Neural crest cell (in vitro differentiated cells): Measurements from ENCODE around the gene FGD5. TPM values are rescaled to one million over a fixed set of nuclear protein-coding genes. Genes with fewer than 3 reads are reported as not detected.

ENCODE experiments used
- DNase-seq: peaks from one replicate; pipeline ENCODE4 v3.0.0; 2021; ENCODE audit warnings: low read depth, mixed read lengths, low spot score
- H3K27ac Mint-ChIP-seq: one replicate; pipeline ENCODE4 v1.8.0; 2021; ENCODE audit warnings: mild to moderate bottlenecking, mixed read lengths; ENCODE audit not compliant: unreplicated experiment
- H3K27me3 Mint-ChIP-seq: 2 replicates; pipeline ENCODE4 v1.8.0; 2021; ENCODE audit warnings: low read depth, mild to moderate bottlenecking, mixed read lengths
- H3K36me3 Mint-ChIP-seq: 2 replicates; pipeline ENCODE4 v1.8.0; 2021; ENCODE audit warnings: low read depth, mild to moderate bottlenecking, mixed read lengths
- H3K4me1 Mint-ChIP-seq: 2 replicates; pipeline ENCODE4 v1.8.0; 2021; ENCODE audit warnings: mixed read lengths
- H3K4me3 Mint-ChIP-seq: one replicate; pipeline ENCODE4 v1.8.0; 2021; ENCODE audit warnings: mild to moderate bottlenecking, mixed read lengths
- H3K9me3 Mint-ChIP-seq: 2 replicates; pipeline ENCODE4 v1.8.0; 2021; ENCODE audit warnings: mixed read lengths
- total RNA-seq: library from RNA; stranded (reverse); gene quantifications from 2 replicates; pipeline ENCODE4 v1.2.1, GENCODE V29; 2021
- TF ChIP-seq, protein P1 (sequence below): fragments of 200-600 bp; sonication (generic); conservative IDR thresholded peaks from 2 replicates; pipeline ENCODE4 v1.5.0; 2021; ENCODE audit warnings: antibody characterized with exemption, mild to moderate bottlenecking

FGD5 gene
- total RNA-seq, 1 donor from 2014 or later = 0.61 TPM

DNA sequence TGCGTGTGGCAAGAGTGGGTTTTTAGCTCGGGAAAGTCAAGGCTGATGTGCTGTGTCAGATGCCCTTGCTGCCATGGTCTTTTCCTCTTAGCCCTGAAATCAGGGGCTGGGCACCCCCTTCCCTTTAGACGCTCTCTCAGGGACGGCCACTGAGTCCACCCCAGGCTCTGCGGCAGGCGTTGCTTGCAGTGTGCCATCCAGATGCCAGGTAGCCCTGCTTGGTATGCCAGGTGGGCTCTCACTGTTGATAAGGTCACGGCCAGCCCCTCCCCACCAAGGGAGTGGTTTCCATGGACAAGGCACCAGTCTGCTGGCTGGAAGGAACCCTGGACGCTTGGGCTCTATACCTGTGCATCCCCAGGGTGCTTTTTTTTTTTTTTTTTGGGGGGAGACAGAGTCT is 24.6 kb downstream of the FGD5 start:
- H3K27me3 Mint-ChIP-seq = peaks cover 26% of the 10 kb centered on the region
- no peak for DNase-seq
- TF ChIP-seq, protein P1, sequence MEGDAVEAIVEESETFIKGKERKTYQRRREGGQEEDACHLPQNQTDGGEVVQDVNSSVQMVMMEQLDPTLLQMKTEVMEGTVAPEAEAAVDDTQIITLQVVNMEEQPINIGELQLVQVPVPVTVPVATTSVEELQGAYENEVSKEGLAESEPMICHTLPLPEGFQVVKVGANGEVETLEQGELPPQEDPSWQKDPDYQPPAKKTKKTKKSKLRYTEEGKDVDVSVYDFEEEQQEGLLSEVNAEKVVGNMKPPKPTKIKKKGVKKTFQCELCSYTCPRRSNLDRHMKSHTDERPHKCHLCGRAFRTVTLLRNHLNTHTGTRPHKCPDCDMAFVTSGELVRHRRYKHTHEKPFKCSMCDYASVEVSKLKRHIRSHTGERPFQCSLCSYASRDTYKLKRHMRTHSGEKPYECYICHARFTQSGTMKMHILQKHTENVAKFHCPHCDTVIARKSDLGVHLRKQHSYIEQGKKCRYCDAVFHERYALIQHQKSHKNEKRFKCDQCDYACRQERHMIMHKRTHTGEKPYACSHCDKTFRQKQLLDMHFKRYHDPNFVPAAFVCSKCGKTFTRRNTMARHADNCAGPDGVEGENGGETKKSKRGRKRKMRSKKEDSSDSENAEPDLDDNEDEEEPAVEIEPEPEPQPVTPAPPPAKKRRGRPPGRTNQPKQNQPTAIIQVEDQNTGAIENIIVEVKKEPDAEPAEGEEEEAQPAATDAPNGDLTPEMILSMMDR = no peak
- H3K27ac Mint-ChIP-seq = no peak overlapping the region
- H3K4me3 Mint-ChIP-seq = no peak overlapping the region
- H3K36me3 Mint-ChIP-seq = no peaks in the 10 kb centered on the region
- H3K4me1 Mint-ChIP-seq = peaks cover 12% of the 10 kb centered on the region
- H3K9me3 Mint-ChIP-seq = no peaks in the 10 kb centered on the region

DNA sequence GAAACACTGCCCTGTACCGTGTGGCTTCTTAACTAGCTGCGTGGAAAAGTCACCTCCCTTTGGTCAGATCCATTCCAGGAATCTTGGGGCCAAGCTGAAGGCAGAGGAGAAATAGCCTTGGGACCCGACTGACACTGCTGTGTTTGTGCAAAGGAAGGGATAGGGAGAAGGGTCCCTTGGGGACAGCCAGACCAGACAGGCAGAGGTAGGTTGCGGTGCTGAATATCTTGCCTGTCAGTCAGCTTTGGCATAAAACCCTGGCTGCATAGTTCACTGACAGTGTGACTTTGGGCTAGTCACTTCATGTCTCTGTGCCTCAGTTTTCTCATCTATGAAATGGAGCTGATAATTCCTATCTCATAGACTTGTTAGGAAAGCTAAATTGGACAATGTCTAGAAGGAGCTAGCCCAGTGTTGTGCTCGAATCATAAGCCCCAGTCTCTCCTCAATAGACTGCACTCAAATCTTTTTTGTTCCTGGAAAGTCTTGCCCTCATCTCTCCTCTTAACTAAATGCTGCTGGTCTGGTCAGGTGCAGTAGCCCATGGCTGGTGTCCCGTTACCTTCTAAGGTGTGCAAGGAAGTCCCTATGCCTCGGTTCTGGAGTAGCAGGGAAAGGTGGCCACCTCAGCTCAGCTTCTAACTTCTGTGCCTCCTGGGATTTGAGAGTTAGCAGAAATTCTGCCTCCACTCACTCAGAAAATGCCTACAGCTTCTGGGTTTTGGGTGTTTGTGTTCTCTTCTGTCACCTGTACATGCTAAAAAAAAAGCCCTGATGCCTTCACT is 25.8 kb downstream of the FGD5 start:
- Mint-ChIP-seq H3K4me3 (no peak overlapping the region), H3K36me3 (no peaks in the 10 kb centered on the region), H3K27ac (no peak overlapping the region), H3K4me1 (no peaks in the 10 kb centered on the region), H3K9me3 (no peaks in the 10 kb centered on the region), H3K27me3 (peaks cover 26% of the 10 kb centered on the region)
- DNase-seq = no peak
- TF ChIP-seq, protein P1 = no peak

DNA sequence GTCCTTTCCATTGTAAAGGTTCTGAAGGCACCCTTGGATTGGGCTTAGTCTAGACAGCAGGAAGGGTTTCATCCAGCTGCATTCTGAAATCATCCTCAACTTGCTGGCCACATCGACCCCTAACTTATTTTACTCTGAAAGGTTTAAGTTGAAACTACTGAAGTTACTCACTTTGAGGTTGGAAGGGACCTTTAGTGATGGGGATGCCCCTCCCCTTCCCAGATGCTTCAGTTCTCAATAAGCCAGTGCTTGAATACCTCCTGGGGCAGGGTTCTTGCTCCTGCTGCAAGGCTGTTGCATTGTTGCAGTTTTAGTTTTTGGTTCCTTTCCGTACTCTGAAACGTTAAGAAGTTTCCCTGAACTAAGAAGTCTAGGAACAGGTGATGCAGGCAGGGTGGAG is 26.4 kb downstream of the FGD5 start:
- TF ChIP-seq, protein P1 = no peak
- H3K27me3 Mint-ChIP-seq = peaks cover 29% of the 10 kb centered on the region
- no peak overlapping the region for H3K4me3 Mint-ChIP-seq
- H3K9me3 Mint-ChIP-seq = no peaks in the 10 kb centered on the region
- H3K36me3 Mint-ChIP-seq = no peaks in the 10 kb centered on the region
- H3K27ac Mint-ChIP-seq = no peak overlapping the region
- H3K4me1 Mint-ChIP-seq = no peaks in the 10 kb centered on the region
- DNase-seq = no peak

DNA sequence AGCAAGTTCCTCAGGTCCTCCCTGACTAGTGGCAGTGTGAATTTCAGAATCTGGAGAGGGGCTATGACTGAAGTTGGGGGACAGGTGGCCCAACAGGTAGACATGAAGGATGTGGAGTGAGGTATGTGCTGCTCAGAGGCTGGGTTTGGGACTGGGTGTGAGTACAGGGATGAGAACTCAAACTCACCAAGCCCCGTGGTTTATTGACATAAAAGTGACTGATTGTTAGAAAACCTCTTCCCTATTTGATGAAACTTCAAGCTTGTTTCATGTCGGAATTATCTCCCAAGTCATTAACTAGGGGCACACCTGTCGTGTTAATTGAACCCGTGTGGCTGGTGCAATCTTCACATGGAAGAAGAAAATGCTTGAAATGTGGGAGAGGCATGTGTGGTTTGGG is 27.1 kb downstream of the FGD5 start:
- DNase-seq = no peak
- H3K36me3 Mint-ChIP-seq = no peaks in the 10 kb centered on the region
- no peaks in the 10 kb centered on the region for H3K4me1 Mint-ChIP-seq
- TF ChIP-seq, protein P1 = no peak
- H3K9me3 Mint-ChIP-seq = no peaks in the 10 kb centered on the region
- H3K27me3 Mint-ChIP-seq = peaks cover 31% of the 10 kb centered on the region
- no peak overlapping the region for H3K27ac Mint-ChIP-seq
- H3K4me3 Mint-ChIP-seq = no peak overlapping the region

DNA sequence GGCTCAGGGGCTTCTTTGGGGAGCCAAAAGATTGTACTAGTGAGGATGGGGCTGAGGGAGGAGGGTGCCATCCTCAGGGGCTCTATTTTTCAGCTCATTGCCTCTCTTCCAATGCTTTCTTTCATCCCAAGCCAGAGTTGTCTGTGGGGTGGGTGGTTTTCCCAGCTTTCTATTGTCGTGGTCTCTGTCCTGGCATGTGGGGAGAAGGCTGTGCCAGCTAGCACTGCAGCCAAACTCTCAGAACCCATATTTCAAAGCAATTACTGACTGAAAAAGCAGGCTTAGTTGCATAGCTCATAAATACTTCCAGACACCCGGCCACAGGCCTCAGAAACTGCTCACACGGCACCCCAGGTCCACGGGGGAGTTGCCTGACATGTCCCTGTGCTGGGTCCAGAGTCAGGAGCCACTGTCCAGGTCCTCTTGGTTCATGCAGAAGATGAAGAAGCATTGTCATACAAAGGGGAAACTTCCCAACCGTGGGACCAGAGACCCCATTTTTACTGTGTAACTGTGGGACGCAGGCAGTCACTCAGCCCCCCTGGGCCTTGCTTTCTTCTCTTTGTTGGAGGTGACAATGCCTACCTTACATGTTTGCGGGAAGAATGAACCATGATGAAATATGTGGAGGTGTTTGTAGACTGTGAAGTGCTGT is 27.6 kb downstream of the FGD5 start:
- Mint-ChIP-seq H3K27ac (no peak overlapping the region), H3K9me3 (no peaks in the 10 kb centered on the region), H3K4me1 (no peaks in the 10 kb centered on the region), H3K4me3 (no peak overlapping the region), H3K27me3 (peaks cover 31% of the 10 kb centered on the region), H3K36me3 (no peaks in the 10 kb centered on the region)
- DNase-seq = no peak
- TF ChIP-seq, protein P1 = no peak
